GM12878 (cell line): ENCODE measurements around the gene NPL. TPM values are rescaled to one million over a fixed set of nuclear protein-coding genes. Genes with fewer than 3 reads are reported as not detected.

Source experiments
- ATAC-seq: fragments of 200-7000 bp; cut with Tn5 transposase; 3 replicates; pipeline ENCODE4 v1.9.1; 2020; ENCODE audit warnings: mild to moderate bottlenecking, moderate library complexity
- BruUV-seq: library from RNA; stranded (reverse); fragments of 400-500 nt; replicated peaks from 2 replicates; lab custom pipeline; 2021; lab: Mats Ljungman, UMichigan
- CTCF ChIA-PET: fragments of 300-600 bp; sonication (Branson Sonifier 250); formaldehyde crosslinking; extraction: SDS; loops from one replicate; lab custom pipeline; 2021; ENCODE audit warnings: inconsistent platforms; lab: Yijun Ruan, JAX
- POLR2A ChIA-PET: fragments of 350-600 bp; formaldehyde crosslinking; extraction: SDS; loops from one replicate; lab custom pipeline; 2021; ENCODE audit warnings: inconsistent platforms; lab: Charles Lee
- RAD21 ChIA-PET: fragments of 300-600 bp; sonication (Branson Sonifier 250); formaldehyde crosslinking; loops from one replicate; lab custom pipeline; 2023; ENCODE audit warnings: antibody characterized with exemption; ENCODE audit not compliant: unreplicated experiment; lab: Charles Lee
- SMC1A ChIA-PET: fragments of 300-600 bp; sonication (Branson Sonifier 250); formaldehyde crosslinking; loops from one replicate; lab custom pipeline; 2023; ENCODE audit not compliant: unreplicated experiment, uncharacterized antibody; lab: Charles Lee
- DNase-seq: peaks from one replicate; pipeline ENCODE4 v3.0.0-alpha.2; 2011; ENCODE audit warnings: low read depth, low spot score
- FAIRE-seq: peaks from 3 replicates; lab custom pipeline; 2011; peaks lifted over from hg19 to GRCh38; lab: Jason Lieb, UNC
- H2AFZ ChIP-seq: 2 replicates; pipeline ENCODE4 v1.6.0; 2011; ENCODE audit warnings: low read depth, low read length, control low read depth; ENCODE audit not compliant: control insufficient read depth
- H3K27ac ChIP-seq: 2 replicates; pipeline ENCODE4 v1.5.1; 2011; ENCODE audit warnings: control low read depth; ENCODE audit not compliant: control insufficient read depth, insufficient read depth
- H3K27me3 ChIP-seq, 2 experiments: replicated peaks in 1 of 2; 2 replicates each; pipeline versions ENCODE4 v1.6.0 to v1.6.1; 2011; ENCODE audit warnings: low read length in 1 of 2; ENCODE audit not compliant: control insufficient read depth in 2 of 2, insufficient read depth in 2 of 2
- H3K36me3 ChIP-seq, 2 experiments: 2 replicates each; pipeline ENCODE4 v1.5.1; 2011; ENCODE audit warnings: low read length in 1 of 2; ENCODE audit not compliant: control insufficient read depth in 2 of 2, insufficient read depth in 2 of 2
- H3K4me1 ChIP-seq: 2 replicates; pipeline ENCODE4 v1.6.1; 2011; ENCODE audit warnings: mild to moderate bottlenecking, low read length, moderate library complexity, mixed read lengths; ENCODE audit not compliant: control insufficient read depth, insufficient read depth
- H3K4me2 ChIP-seq: 2 replicates; pipeline ENCODE4 v1.6.0; 2011; ENCODE audit warnings: control low read depth; ENCODE audit not compliant: control insufficient read depth, insufficient read depth
- H3K4me3 ChIP-seq: fragments of 200-600 bp; sonication (generic); 2 replicates; pipeline ENCODE4 v1.5.1; 2016
- H3K79me2 ChIP-seq: 2 replicates; pipeline ENCODE4 v1.6.0; 2011; ENCODE audit warnings: low read length; ENCODE audit not compliant: control insufficient read depth, insufficient read depth
- H3K9ac ChIP-seq: 2 replicates; pipeline ENCODE4 v1.8.0; 2011; ENCODE audit warnings: low read length, control low read depth, mixed read lengths; ENCODE audit not compliant: control insufficient read depth, insufficient read depth
- H3K9me3 ChIP-seq: replicated peaks from 3 replicates; pipeline ENCODE4 v1.5.1; 2011; ENCODE audit warnings: mild to moderate bottlenecking, low read length; ENCODE audit not compliant: control insufficient read depth, insufficient read depth
- H4K20me1 ChIP-seq: 2 replicates; pipeline ENCODE4 v1.6.0; 2011; ENCODE audit not compliant: control insufficient read depth, insufficient read depth
- ATF3 ChIP-seq: IDR thresholded peaks from 2 replicates; pipeline ENCODE4 v1.6.1; 2011; ENCODE audit warnings: low read depth, mild to moderate bottlenecking, low read length, moderate library complexity, borderline replicate concordance; ENCODE audit errors: extremely low read depth
- ESRRA ChIP-seq: IDR thresholded peaks from 2 replicates; pipeline ENCODE4 v1.6.1; 2012; ENCODE audit warnings: mild to moderate bottlenecking, low read length, improper control_type of control experiment
- FOXK2 ChIP-seq: fragments of 450-650 bp; IDR thresholded peaks from 2 replicates; pipeline ENCODE4 v1.6.1; 2017; ENCODE audit warnings: mild to moderate bottlenecking, moderate library complexity
- IRF4 ChIP-seq: IDR thresholded peaks from 2 replicates; pipeline ENCODE4 v1.6.1; 2011; ENCODE audit warnings: low read depth, low read length
- MYB ChIP-seq: fragments of 150-350 bp; IDR thresholded peaks from 2 replicates; pipeline ENCODE4 v1.6.1; 2014; ENCODE audit warnings: mild to moderate bottlenecking, low read depth, low read length, borderline replicate concordance
- NFIC ChIP-seq: IDR thresholded peaks from 2 replicates; pipeline ENCODE4 v1.6.1; 2012; ENCODE audit warnings: low read depth, mild to moderate bottlenecking, inconsistent platforms, low read length, moderate library complexity
- SMAD5 ChIP-seq: IDR thresholded peaks from 2 replicates; pipeline ENCODE4 v1.6.1; 2016; ENCODE audit warnings: antibody characterized with exemption, low read depth
- SMARCA5 ChIP-seq: fragments of 450-650 bp; IDR thresholded peaks from 2 replicates; pipeline ENCODE4 v1.6.1; 2017; ENCODE audit warnings: mild to moderate bottlenecking
- SMC3 ChIP-seq: IDR thresholded peaks from 2 replicates; pipeline ENCODE4 v1.6.1; 2011; ENCODE audit warnings: low read length, improper control_type of control experiment, borderline replicate concordance
- ZBTB11 ChIP-seq: fragments of 450-650 bp; formaldehyde crosslinking; IDR thresholded peaks from 2 replicates; pipeline ENCODE4 v1.5.0; 2022; ENCODE audit warnings: mild to moderate bottlenecking, missing genetic modification characterization
- WGBS: methylation state at CpG from one replicate; pipeline ENCODE4 v1.1.6; 2016; ENCODE audit warnings: low lambda C conversion rate; ENCODE audit not compliant: insufficient replicate concordance, insufficient coverage; ENCODE audit errors: missing lambda C conversion rate; 5-methylcytosine and 5-hydroxymethylcytosine counted together
- in situ Hi-C: fragments of 300-500 bp; cut with MboI; formaldehyde crosslinking; loops from 9 replicates; pipeline ENCODE4 v1.14.3; 2018; ENCODE audit warnings: mixed read lengths
- intact Hi-C: fragments of 100-400 bp; cut with micrococcal nuclease; formaldehyde crosslinking; loops from one replicate; pipeline ENCODE4 v1.14.2; 2022; ENCODE audit not compliant: unreplicated experiment
- polyA plus RNA-seq, 11 experiments: library from polyadenylated mRNA; depleted of rRNA in 4 of 11; unstranded in 6 of 11; stranded (reverse) in 5 of 11; fragments of >200 nt; fragmentation: Nextera tagmentation in 4 of 11; fragmentation: Illumina TruSeq in 1 of 11; extraction: Ambion mirVana in 4 of 11; extraction: Trizol in 1 of 11; gene quantifications; 1 replicate in 1 of 11; 2 replicates in 10 of 11; pipeline versions ENCODE4 v1.2.1 to v1.2.3, GENCODE V29; 2011 to 2016; ENCODE audit warnings: inconsistent platforms in 2 of 11, missing spikeins in 2 of 11, low read depth in 1 of 11
- total RNA-seq, 4 experiments: library from RNA; depleted of rRNA in 3 of 4; stranded (reverse); fragments of >200 nt in 3 of 4; fragmentation: Illumina TruSeq in 1 of 4; extraction: Trizol in 1 of 4; gene quantifications; 2 replicates each; pipeline versions ENCODE4 v1.2.1 to v1.2.3, GENCODE V29; 2013 to 2021

NPL gene
- total and polyA plus RNA-seq, 10 of the 15 experiments (the other 5 are each of a cell fraction or from before 2014, with no cell fraction given): 5.3 to 19.2 (median 10.0) TPM

GRCh38 chr1:182764029-182764727 is 25.4 kb upstream of the NPL start:
- H2AFZ ChIP-seq: no peak overlapping the region
- peaks cover 10% of the 10 kb centered on the region for H3K9me3 ChIP-seq
- in situ Hi-C loops (no loop called here), intact Hi-C loops (no loop called here)
- FAIRE-seq (no peak), DNase-seq (no peak), ATAC-seq (no peak)
- no peaks in the 10 kb centered on the region for H3K27me3 ChIP-seq
- RAD21 ChIA-PET: interaction anchor here (1.2 to 3.8 kb wide), 3 partner anchors 16 to 164 kb away, joined by 4 to 24 read pairs (median 16); no protein-coding TSS in a partner anchor
- SMC1A ChIA-PET: interaction anchor here (0.6 to 2.5 kb wide), 12 partner anchors 8 to 167 kb away, joined by 3 to 8 read pairs (median 4); no protein-coding TSS in a partner anchor
- H4K20me1 ChIP-seq: no peaks in the 10 kb centered on the region
- H3K79me2 ChIP-seq: no peaks in the 10 kb centered on the region
- no peak overlapping the region for H3K4me2 ChIP-seq
- no peak overlapping the region for H3K4me3 ChIP-seq
- POLR2A ChIA-PET: interaction anchor here (1.2 to 1.8 kb wide), 2 partner anchors 148 to 198 kb away, joined by 3 to 4 read pairs; no protein-coding TSS in a partner anchor
- WGBS: 52% methylated on average over 4 of the region's 4 CpGs
- peaks cover 4% of the 10 kb centered on the region; the same call in 1 of the 2 replicates for H3K4me1 ChIP-seq
- CTCF ChIA-PET: interaction anchor here (1.1 to 4.8 kb wide), 4 partner anchors 19 to 169 kb away, joined by 3 to 30 read pairs (median 8); no protein-coding TSS in a partner anchor
- no peak overlapping the region for H3K27ac ChIP-seq
- no peak overlapping the region for H3K9ac ChIP-seq
- TF ChIP-seq NFIC: no peak
- no peak for TF ChIP-seq FOXK2
- no peak for TF ChIP-seq MYB
- TF ChIP-seq ESRRA: no peak
- TF ChIP-seq IRF4: no peak
- TF ChIP-seq SMAD5: no peak
- no peak for TF ChIP-seq ZBTB11 (CRISPR knock-in tag)
- TF ChIP-seq ATF3: no peak
- TF ChIP-seq SMARCA5: no peak
- TF ChIP-seq SMC3: no peak
- H3K36me3 ChIP-seq: no peaks in the 10 kb centered on the region
- BruUV-seq: no TSS peak
